Stimulated activated CD4-positive, alpha-beta T cell treated with anti-CD3 and anti-CD28 coated beads, TNF-alpha, amount 100 ng/mL, for 24 hours (primary cell): Measurements from ENCODE around the gene SEMA4B.
A peak's percentile ranks its signal among the peaks of the same experiment; 100 is the strongest.
"Not testable (repeated sequence)": the region's sequence is repeated elsewhere in the genome, so short reads cannot be mapped to it uniquely, and the experiment has no call there.

Experiments used
- DNase-seq, 3 experiments: peaks; one replicate each; pipeline ENCODE4 v3.0.0-alpha.2; 2020; ENCODE audit warnings: low read depth in 3 of 3

SEMA4B gene

GRCh38 chr15:90201130-90201943 is at the start of gene SEMA4B:
Gene SEMA4B (plus strand): TSS chr15:90201330. CDS start chr15:90201579, 249 bp downstream.
- DNase-seq, result peak; percentile 38 to 71 (median 51)

DNA sequence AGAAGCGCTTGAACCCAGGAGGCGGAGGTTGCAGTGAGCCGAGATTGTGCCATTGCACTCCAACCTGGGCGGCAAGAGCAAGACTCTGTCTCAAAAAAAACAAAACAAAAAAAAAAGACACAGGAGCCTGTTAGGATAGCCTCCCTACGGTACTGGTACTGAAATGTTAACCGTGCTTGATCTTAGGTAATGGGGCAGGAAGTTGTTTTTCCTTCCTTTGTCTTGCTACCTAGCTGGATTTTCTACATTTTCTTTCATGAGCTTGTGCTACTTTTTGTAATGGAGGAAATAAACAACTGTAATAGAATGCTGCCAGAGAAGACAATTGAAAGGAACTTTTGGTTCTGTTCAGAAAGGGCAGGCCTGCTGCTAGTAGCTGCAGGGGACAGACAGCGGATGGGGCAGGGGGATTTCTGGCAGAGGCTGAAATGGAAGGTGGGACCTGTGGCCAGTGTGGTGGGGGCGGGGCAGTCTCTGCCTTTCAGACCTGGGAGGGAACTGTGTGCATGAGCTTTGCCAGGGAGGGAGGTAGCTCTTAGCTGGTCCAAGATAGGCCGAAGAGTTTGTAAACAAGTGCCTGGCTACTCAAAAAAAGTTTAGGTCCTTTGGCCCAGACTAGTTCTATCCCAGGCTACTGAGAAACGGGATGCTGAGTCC is 49.0 kb upstream of the SEMA4B start:
- DNase-seq, result no peak

GRCh38 chr15:90153658-90154057 is 47.5 kb upstream of the SEMA4B start:
- no peak for DNase-seq

GRCh38 chr15:90154246-90154645 is 46.9 kb upstream of the SEMA4B start:
- no peak for DNase-seq

DNA sequence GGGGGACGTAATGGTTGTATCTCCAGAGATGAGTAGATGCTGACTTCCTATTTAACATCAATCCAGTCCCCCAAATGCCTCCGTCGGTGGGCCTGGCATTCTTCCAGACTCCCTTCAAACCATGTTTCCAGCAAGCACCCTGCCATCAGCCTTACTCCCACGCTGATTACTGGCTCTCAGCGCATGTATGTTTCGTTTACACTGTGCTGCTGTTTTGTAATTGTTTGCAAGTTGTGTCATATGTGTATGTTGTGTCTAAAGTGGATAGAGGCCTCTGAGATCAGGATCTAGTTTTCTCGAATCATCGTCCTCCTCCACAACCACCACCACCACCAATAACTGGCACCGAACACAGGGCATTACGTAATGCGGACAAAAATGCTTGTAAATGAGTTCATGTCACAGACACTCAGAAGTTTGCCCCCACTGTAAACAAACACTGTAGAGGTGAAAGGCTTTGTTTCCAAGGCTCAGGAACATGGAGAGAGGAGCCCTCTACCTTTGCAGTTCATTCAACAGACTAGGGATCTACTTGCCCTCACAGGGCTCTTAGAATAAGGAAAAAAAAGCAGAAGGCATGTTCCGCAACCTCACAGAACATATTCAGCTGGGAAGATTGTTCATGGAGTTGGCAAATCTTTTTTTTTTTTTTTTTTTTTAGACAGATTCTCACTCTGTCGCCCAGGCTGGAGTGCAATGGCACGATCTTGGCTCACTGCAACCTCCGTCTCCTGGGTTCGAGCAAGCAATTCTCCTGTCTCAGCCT is 46.1 kb upstream of the SEMA4B start:
- no peak for DNase-seq

DNA sequence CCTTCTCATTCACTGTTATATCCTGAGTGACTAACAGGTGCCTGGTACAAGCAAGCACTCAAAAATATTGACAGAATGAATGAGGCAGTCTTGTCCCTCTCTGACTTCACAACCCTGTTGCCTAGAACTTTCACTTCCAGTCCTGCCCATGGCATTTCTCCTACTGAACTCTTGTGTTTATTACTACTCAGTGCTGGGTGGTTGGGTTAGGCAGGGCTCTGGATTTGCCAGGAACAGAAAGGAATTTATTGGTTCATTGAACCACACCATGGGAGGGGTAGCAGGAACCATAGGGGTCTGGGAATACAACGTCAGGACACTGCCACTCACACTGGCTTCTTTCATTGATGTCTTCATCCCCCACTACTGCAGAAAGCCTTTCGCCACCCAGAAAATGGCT is 41.9 kb upstream of the SEMA4B start:
- DNase-seq, result no peak

DNA sequence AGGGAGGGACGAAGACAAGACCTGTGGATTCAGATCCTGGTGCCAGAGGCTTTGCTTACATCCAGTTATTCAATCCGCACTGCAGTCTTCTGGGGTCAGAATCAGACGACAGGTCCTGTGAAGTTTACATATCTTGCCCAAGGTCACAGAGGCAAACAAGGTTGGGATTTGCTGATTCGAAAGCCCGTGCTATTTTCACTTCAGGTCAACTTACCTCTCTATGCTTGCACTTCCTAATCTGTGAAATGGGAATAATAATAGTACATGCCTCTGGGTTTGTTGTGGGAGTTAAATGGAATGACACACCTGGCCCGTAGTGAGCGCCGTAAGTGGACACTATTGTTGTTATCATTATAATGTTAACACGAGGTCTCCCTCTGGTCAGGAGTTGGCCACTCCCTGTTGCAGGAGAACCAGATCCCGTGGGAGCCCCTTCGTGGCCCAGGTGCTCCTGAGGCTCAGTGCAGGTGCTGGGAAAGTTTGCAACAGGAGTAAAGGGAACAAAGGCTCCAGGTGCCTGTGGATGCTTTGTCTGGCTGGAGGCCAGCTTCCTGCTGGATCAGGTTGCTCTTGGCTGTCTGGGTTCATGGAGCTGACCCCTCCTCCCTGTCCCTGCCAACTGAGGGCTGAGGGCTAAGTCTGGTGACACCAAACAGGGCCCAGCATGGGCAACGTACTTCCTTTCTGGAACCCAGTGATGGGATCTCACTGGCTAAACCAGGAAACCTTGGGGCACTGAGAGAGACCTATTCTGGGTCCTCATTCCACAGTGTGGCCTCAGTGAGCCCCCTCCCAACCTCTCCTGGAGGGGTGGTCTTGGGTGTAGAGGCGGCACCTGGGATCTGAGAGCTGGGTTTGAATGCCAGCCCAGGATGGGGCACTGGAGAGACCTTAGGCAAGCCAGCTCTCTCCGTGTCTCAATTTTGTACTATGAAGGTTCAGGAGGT is 40.1 kb upstream of the SEMA4B start:
- no peak for DNase-seq

GRCh38 chr15:90161950-90162361 is 39.2 kb upstream of the SEMA4B start:
- no peak for DNase-seq

DNA sequence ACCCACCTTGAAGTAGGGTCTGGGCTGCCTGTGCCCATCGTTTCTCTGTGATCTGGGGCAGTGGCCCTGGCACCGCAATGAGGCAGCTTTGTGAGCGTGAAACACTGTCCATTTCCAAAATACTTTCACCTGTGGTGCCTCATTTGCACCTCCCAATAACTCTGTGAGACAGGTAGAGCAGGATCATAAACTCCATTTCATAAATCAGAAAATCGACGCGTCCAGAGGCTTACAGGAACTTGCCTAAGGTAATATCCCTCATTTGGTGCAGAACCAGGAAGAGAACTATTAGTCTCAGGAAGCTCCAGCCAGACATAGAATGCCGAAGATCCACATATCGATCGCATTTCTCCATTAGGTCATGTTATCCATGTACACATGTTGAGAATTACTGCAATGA is 38.2 kb upstream of the SEMA4B start:
- DNase-seq, result no peak

- not testable (repeated sequence) for DNase-seq
Observed at GRCh38 chr15:90164239-90164638, 36.9 kb upstream of the SEMA4B start.

GRCh38 chr15:90165157-90165556 is 36.0 kb upstream of the SEMA4B start:
- no peak for DNase-seq

DNA sequence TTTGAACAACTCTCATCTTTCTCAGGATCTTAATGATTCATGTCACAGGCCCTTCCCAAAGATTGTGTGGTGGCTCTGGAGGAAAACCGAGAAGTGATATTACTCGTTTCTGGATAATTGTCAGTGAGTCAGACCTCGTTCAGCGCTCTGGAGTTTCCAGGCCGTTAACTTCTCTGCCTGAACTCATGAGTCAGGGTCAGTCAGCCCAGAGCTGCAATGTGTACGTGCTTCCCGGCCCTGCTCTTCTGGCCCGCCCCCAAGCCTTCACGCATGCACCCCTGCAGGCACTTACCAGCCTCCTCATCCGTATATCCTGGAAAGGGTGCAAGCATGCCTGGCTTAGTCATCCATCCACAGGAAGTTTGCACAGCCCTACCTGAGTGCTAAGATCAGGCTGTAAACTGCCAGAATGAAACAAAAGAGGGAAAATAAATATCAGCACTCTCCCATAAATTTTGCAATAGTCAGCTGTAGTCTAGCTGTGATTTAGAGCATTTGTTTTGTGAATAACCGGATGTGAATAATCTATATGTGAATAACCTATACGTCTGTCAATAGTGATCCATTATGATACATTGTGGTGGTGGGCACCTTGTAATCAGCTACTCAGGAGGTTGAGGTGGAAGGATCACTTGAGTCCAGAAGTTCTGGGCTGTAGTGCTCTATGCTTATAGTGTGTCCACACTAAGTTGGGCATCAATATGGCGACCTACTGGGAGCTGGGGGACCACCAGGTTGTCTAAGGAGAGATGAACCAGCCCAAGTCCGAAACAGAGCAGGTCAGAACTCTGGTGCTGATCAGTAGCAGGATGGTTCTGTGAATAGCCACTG is 35.3 kb upstream of the SEMA4B start:
- peak in 1 of 3 experiments; percentile 67 for DNase-seq

- no peak for DNase-seq
Observed at GRCh38 chr15:90167121-90167520, 34.0 kb upstream of the SEMA4B start.

- no peak for DNase-seq
Observed at GRCh38 chr15:90171623-90172022, 29.5 kb upstream of the SEMA4B start.

DNA sequence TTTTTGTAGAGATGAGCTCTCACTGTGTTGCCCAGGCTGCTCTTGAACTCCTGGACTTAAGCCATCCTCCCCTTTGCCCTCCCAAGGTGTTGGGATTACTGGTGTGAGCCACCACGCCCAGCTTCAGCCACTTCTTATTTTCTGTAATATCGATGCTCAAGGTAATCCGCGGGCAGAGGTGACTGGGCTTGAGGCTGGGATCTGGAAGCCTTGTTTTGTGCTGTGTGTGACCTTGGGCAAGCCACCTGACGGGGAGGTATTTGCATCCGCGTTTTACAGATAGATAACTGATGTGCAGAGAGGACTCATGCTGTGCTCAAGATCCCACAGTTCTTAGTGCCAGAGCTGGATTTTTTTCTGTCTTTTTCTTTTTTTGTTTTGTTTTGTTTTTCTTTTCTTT is 27.8 kb upstream of the SEMA4B start:
- DNase-seq, result no peak

- DNase-seq, result no peak
Observed at GRCh38 chr15:90174140-90174875, 26.8 kb upstream of the SEMA4B start.

GRCh38 chr15:90177012-90177411 is 24.1 kb upstream of the SEMA4B start:
- DNase-seq, result no peak

DNA sequence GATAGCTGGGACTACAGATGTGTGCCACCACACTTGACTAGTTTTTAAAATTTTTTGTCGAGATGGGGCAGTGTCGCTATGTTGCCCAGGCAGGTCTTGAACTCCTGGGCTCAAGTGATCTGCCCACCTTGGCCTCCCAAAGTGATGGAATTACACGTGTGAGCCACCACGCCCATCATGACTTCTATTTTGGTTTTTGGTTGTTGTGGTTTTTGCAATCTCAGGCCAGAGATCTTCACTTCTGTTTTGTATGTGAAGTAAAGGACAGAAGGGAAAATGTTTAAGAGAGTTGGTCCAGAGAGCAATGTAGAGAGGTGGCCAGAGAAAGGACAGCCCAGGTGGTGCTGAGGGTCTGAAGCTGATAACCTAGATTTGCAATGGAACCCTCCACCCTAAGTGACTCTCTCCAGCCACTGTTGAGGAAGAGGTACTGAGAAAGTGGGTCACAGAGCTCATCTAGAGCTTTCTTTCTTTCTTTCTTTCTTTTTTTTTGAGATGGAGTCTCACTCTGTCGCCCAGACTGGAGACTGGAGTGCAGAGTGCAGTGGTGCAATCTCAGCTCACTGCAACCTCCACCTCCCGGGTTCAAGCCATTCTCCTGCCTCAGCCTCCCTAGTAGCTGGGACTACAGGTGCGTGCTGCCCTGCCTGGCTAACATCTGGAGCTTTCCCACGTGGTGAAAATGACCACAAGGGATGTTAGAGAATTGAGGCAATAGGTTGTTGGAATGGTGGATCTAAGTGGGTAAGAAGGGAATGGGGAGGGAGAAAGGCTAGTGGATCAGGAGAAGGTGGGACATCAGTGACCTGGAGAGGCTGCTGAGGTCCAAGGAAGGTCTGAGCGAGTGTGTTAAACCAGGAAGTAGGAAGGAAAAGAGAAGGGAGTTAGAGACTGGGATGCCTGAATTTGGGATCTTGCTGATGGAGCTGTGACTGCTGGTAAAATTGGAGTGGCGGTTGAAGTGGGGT is 22.4 kb upstream of the SEMA4B start:
- DNase-seq, result no peak

DNA sequence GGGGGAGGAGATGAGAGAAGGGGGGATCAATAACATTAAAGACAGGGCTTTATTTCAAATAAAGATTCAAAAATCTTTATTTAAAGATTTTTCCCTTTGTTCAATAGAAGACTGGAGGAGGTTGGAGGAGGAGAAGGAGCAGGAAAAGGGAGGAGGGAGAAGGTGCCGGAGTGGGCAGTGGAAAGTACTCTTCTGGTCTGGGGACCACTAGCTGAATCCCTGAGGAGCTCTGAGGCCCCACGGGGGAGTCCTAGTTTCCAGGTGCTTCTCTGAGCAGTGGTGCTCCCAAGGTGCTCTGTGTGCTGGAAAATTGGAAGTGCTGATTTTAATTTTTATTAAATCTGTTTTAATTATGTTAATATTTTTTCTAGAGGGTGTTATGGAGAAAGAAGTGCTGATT is 19.4 kb upstream of the SEMA4B start:
- no peak for DNase-seq
